K562 (cell line): ENCODE measurements around the gene AURKB. TPM values are rescaled to one million over a fixed set of nuclear protein-coding genes. Genes with fewer than 3 reads are reported as not detected.

ENCODE experiments used
- ATF3 ChIP-seq, 2 experiments: fragments of 450-650 bp in 1 of 2; sonication (generic) in 1 of 2; formaldehyde crosslinking in 1 of 2; IDR thresholded peaks in 1 of 2; conservative IDR thresholded peaks in 1 of 2; 2 replicates each; pipeline versions ENCODE4 v1.6.1 to v1.8.1; 2016 to 2023; ENCODE audit warnings: mild to moderate bottlenecking in 2 of 2, moderate library complexity in 2 of 2, inconsistent platforms in 1 of 2, missing genetic modification reagents in 1 of 2
- BRD4 ChIP-seq: fragments of 200-600 bp; sonication (generic); IDR thresholded peaks from 2 replicates; pipeline ENCODE4 v1.6.1; 2017; ENCODE audit warnings: inconsistent platforms
- CREB3L1 ChIP-seq: fragments of 450-650 bp; IDR thresholded peaks from 2 replicates; pipeline ENCODE4 v1.6.1; 2014; ENCODE audit warnings: low read depth, mild to moderate bottlenecking, moderate library complexity, borderline replicate concordance
- CXXC5 ChIP-seq: fragments of 250-450 bp; sonication (Bioruptor Pico); IDR thresholded peaks from 2 replicates; pipeline ENCODE4 v1.8.0; 2022; ENCODE audit warnings: inconsistent platforms, mild to moderate bottlenecking, moderate library complexity
- GATAD2B ChIP-seq: fragments of 450-650 bp; IDR thresholded peaks from 2 replicates; pipeline ENCODE4 v1.6.1; 2017; ENCODE audit warnings: mild to moderate bottlenecking, borderline replicate concordance
- HNRNPUL1 ChIP-seq: fragments of 200-400 bp; formaldehyde crosslinking; IDR thresholded peaks from 2 replicates; pipeline ENCODE4 v1.6.1; 2017; ENCODE audit warnings: low read length
- MAFK ChIP-seq: IDR thresholded peaks from 2 replicates; pipeline ENCODE4 v1.6.1; 2011; ENCODE audit warnings: low read length, improper control_type of control experiment
- MITF ChIP-seq: IDR thresholded peaks from 2 replicates; pipeline ENCODE4 v1.6.1; 2014; ENCODE audit warnings: antibody characterized with exemption
- PHTF2 ChIP-seq: fragments of 250-450 bp; sonication (Bioruptor Pico); IDR thresholded peaks from 2 replicates; pipeline ENCODE4 v1.5.0; 2021; ENCODE audit warnings: mild to moderate bottlenecking
- PKNOX1 ChIP-seq: fragments of 450-650 bp; IDR thresholded peaks from 2 replicates; pipeline ENCODE4 v1.6.1; 2016
- PPARD ChIP-seq: fragments of 250-450 bp; sonication (Bioruptor Pico); IDR thresholded peaks from 2 replicates; pipeline ENCODE4 v1.8.0; 2022; ENCODE audit warnings: inconsistent platforms, mild to moderate bottlenecking, moderate library complexity
- RAD21 ChIP-seq, 2 experiments: fragments of 250-450 bp in 1 of 2; fragments of 450-650 bp in 1 of 2; sonication (Bioruptor Pico) in 1 of 2; formaldehyde crosslinking in 1 of 2; IDR thresholded peaks in 1 of 2; conservative IDR thresholded peaks in 1 of 2; 2 replicates each; pipeline versions ENCODE4 v1.4.0 to v1.8.0; 2020 to 2022; ENCODE audit warnings: mild to moderate bottlenecking in 2 of 2, moderate library complexity in 1 of 2
- STAT5A ChIP-seq: IDR thresholded peaks from 2 replicates; pipeline ENCODE4 v1.6.1; 2012; ENCODE audit warnings: low read length, inconsistent platforms, borderline replicate concordance
- TBP ChIP-seq: optimal IDR thresholded peaks from 2 replicates; pipeline ENCODE3; 2011; ENCODE audit warnings: low read depth, low read length, improper control_type of control experiment
- ZBTB33 ChIP-seq: sonication (generic); formaldehyde crosslinking; IDR thresholded peaks from 2 replicates; pipeline ENCODE4 v1.8.1; 2023; ENCODE audit warnings: mild to moderate bottlenecking, missing genetic modification reagents
- ZFP30 ChIP-seq: fragments of 250-450 bp; sonication (Bioruptor Pico); IDR thresholded peaks from 2 replicates; pipeline ENCODE4 v1.8.0; 2022; ENCODE audit warnings: moderate library complexity, mild to moderate bottlenecking, inconsistent platforms, borderline replicate concordance
- ZNF212 ChIP-seq: fragments of 450-650 bp; formaldehyde crosslinking; IDR thresholded peaks from 2 replicates; pipeline ENCODE4 v1.4.0; 2020; ENCODE audit warnings: mild to moderate bottlenecking
- ZNF311 ChIP-seq: fragments of 250-450 bp; sonication (Bioruptor Pico); IDR thresholded peaks from 2 replicates; pipeline ENCODE4 v1.4.0; 2020; ENCODE audit warnings: mild to moderate bottlenecking, moderate library complexity
- ZNF696 ChIP-seq: fragments of 250-450 bp; sonication (Bioruptor Pico); conservative IDR thresholded peaks from 2 replicates; pipeline ENCODE4 v1.4.0; 2020; ENCODE audit warnings: mild to moderate bottlenecking, moderate library complexity
- polyA plus RNA-seq, 8 experiments: library from polyadenylated mRNA; depleted of rRNA in 4 of 8; stranded (reverse) in 5 of 8; unstranded in 3 of 8; fragments of >200 nt; fragmentation: Nextera tagmentation in 2 of 8; fragmentation: Illumina TruSeq in 1 of 8; extraction: Ambion mirVana in 2 of 8; extraction: Trizol in 1 of 8; gene quantifications; 2 replicates each; pipeline versions ENCODE4 v1.2.1 to v1.2.3, GENCODE V29; 2011 to 2014; ENCODE audit warnings: inconsistent platforms in 1 of 8, missing spikeins in 1 of 8
- total RNA-seq, 7 experiments: library from RNA; depleted of rRNA in 6 of 7; stranded (reverse); fragments of >200 nt in 6 of 7; fragmentation: Illumina TruSeq in 2 of 7; extraction: Trizol in 2 of 7; gene quantifications; 2 replicates each; pipeline versions ENCODE4 v1.2.1 to v1.2.3, GENCODE V29; 2011 to 2021; ENCODE audit warnings: low replicate concordance in 1 of 7

AURKB gene
- total and polyA plus RNA-seq, 9 of the 15 experiments (the other 6 are each of a cell fraction or from before 2014, with no cell fraction given): 27.2 to 114 (median 74.8) TPM

GRCh38 chr17:8223356-8224126, 13.2 kb upstream of the AURKB start (continued):
- TF ChIP-seq GATAD2B: no peak
- no peak for TF ChIP-seq MAFK
- no peak for TF ChIP-seq ATF3 (IDR thresholded peaks at IDR 0.05)
- no peak for TF ChIP-seq ATF3 (CRISPR knock-in tag; conservative IDR thresholded peaks at IDR 0.05)
- TF ChIP-seq STAT5A: no peak
- no peak for TF ChIP-seq PKNOX1
- TF ChIP-seq PHTF2 (CRISPR knock-in tag): no peak
- peak; percentile 27 to 43 for TF ChIP-seq RAD21 (CRISPR knock-in tag; conservative IDR thresholded peaks at IDR 0.05 in 1 of 2, IDR thresholded peaks at IDR 0.05 in 1 of 2)
- peak; percentile 76; the same call in 1 of the 2 replicates for TF ChIP-seq ZNF311 (CRISPR knock-in tag)
- TF ChIP-seq CXXC5 (CRISPR knock-in tag): no peak
- TF ChIP-seq HNRNPUL1: no peak
- no peak for TF ChIP-seq CREB3L1
- TF ChIP-seq BRD4: no peak
- no peak for TF ChIP-seq PPARD (CRISPR knock-in tag)
- no peak for TF ChIP-seq ZBTB33 (CRISPR knock-in tag)
- TF ChIP-seq ZNF696 (CRISPR knock-in tag): no peak
- no peak for TF ChIP-seq ZNF212 (CRISPR knock-in tag)
- no peak for TF ChIP-seq TBP
- TF ChIP-seq ZFP30 (CRISPR knock-in tag): no peak
- TF ChIP-seq MITF: no peak
